Neural cell (in vitro differentiated cells): ENCODE measurements around the gene RDX.

Source experiments
- POLR2AphosphoS5 ChIP-seq: IDR thresholded peaks from 2 replicates; pipeline ENCODE4 v1.6.1; 2012
- RAD21 ChIP-seq: fragments of 450-650 bp; conservative IDR thresholded peaks from 2 replicates; pipeline ENCODE4 v1.6.1; 2014; ENCODE audit warnings: antibody characterized with exemption, mild to moderate bottlenecking, moderate library complexity
- TF ChIP-seq, protein P1 (sequence below): fragments of 450-650 bp; IDR thresholded peaks from 2 replicates; pipeline ENCODE4 v1.5.1; 2014; ENCODE audit warnings: antibody characterized with exemption, mild to moderate bottlenecking, moderate library complexity; ENCODE audit not compliant: poor library complexity, severe bottlenecking

DNA sequence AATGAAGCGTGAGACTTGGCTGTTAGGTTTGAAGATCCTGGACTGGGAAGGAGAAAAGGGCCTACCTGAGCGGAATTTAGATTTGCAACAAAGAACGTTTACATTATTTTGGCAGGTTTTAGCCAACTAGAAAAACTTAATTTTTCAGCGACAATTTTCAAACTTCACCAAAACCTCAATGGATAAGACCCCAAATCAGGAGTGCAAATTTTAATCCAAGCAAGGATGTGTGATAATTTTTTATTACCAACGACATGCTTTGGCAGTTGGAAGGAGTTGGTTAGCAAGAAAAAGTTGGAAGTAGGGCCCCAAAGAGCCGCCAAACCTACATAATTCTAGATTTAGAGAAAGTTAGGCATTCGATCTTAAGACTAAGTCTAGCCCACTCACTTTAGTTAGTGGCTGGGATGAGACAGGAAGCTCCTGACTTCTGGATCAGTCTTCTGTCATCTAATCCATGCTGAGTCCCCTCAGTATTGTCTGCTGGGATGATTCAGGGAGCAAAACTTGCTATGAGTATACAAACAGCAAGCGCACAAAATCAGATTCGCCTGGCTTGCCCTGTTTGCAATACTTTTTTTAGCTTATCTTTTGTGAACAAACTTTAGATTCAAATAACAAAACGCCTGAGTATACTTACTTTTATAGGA, 787 bp upstream of the RDX start:
- TF ChIP-seq, protein P1, sequence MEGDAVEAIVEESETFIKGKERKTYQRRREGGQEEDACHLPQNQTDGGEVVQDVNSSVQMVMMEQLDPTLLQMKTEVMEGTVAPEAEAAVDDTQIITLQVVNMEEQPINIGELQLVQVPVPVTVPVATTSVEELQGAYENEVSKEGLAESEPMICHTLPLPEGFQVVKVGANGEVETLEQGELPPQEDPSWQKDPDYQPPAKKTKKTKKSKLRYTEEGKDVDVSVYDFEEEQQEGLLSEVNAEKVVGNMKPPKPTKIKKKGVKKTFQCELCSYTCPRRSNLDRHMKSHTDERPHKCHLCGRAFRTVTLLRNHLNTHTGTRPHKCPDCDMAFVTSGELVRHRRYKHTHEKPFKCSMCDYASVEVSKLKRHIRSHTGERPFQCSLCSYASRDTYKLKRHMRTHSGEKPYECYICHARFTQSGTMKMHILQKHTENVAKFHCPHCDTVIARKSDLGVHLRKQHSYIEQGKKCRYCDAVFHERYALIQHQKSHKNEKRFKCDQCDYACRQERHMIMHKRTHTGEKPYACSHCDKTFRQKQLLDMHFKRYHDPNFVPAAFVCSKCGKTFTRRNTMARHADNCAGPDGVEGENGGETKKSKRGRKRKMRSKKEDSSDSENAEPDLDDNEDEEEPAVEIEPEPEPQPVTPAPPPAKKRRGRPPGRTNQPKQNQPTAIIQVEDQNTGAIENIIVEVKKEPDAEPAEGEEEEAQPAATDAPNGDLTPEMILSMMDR, result no peak
- TF ChIP-seq POLR2AphosphoS5 (no peak), RAD21 (no peak)
